ENCODE measurements around the gene KANK3. TPM values are rescaled to one million over a fixed set of nuclear protein-coding genes. Genes with fewer than 3 reads are reported as not detected.

Gene KANK3
- polyA plus RNA-seq, 3 donors: 0.15 TPM; not detected in 2

DNA sequence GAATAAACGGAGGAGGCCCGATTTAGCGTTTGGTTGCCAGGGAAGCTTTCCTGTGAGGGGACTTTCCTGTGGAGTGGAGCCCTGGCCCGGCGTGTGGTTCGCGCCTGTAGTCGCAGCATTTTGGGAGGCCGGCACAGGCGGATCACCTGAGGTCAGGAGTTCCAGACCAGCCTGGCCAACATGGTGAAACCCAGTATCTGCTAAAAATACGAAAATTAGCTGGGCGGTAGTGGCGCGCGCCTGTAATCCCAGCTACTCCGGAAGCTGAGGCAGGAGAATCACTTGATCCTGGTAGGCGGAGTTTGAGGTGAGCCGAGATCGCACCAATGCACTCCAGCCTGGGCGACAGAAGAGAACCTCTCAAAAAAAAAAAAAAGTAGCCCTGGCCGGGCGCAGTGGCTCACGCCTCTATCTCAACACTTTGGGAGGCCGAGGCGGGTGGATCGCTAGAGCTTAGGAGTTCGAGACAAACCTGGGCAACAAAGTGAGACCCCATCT is 6.9 kb downstream of the KANK3 start:
- Histone ChIP-seq H3K36me3 (replicated peaks in 1 of 2; ENCODE audit: control insufficient read depth in 1 of 2, insufficient read depth in 2 of 2, low read length in 2 of 2) (no peaks in the 10 kb centered on the region), H3K4me1 (ENCODE audit: control insufficient read depth in 1 of 2, insufficient read depth in 2 of 2, low read length in 2 of 2) (peaks cover 0 to 12% of the 10 kb centered on the region in 2 donors), H2AFZ (ENCODE audit: insufficient read depth, low read depth, low read length, poor library complexity, severe bottlenecking) (peak overlapping the region; percentile 21), H4K20me1 (ENCODE audit: insufficient read depth, low read length) (no peaks in the 10 kb centered on the region), H3K9ac (ENCODE audit: insufficient read depth, low read length, poor library complexity, severe bottlenecking) (no peak overlapping the region), H3K79me2 (ENCODE audit: insufficient read depth, low read length) (no peaks in the 10 kb centered on the region), H3K27me3 (ENCODE audit: control insufficient read depth in 2 of 2, insufficient read depth in 2 of 2, low read length in 2 of 2) (peaks cover 32 to 58% of the 10 kb centered on the region in 2 donors), H3K9me3 (replicated peaks in 1 of 2; ENCODE audit: control insufficient read depth in 1 of 2, insufficient read depth in 1 of 2, low read length in 2 of 2) (peaks cover 0 to 9% of the 10 kb centered on the region in 2 donors), H3K4me3 (replicated peaks in 1 of 3; ENCODE audit: low read depth in 2 of 3, low read length in 3 of 3) (no peak overlapping the region), H3K4me2 (replicated peaks; ENCODE audit: extremely low read depth, low read length, poor library complexity, severe bottlenecking) (no peak overlapping the region), H3K27ac (ENCODE audit: low read depth in 1 of 2, low read length in 2 of 2) (no peak overlapping the region)
- Mint-ChIP-seq H3K4me1 (peaks cover 6% of the 10 kb centered on the region), H3K36me3 (no peaks in the 10 kb centered on the region), H3K9me3 (peaks cover 0 to 10% (median 2%) of the 10 kb centered on the region in 7 donors), H3K4me3 (peak overlapping the region in 1 of 2 donors; percentile 67), H3K27ac (no peak overlapping the region), H3K27me3 (ENCODE audit: low read depth in 3 of 3) (peaks cover 72 to 85% (median 80%) of the 10 kb centered on the region in 3 donors)
- 38% methylated on average over 18 of the region's 27 CpGs for WGBS (ENCODE audit: insufficient coverage)
- DNase-seq: no peak
- intact Hi-C loops (cut with micrococcal nuclease): no loop called here
- TF ChIP-seq, protein P1, sequence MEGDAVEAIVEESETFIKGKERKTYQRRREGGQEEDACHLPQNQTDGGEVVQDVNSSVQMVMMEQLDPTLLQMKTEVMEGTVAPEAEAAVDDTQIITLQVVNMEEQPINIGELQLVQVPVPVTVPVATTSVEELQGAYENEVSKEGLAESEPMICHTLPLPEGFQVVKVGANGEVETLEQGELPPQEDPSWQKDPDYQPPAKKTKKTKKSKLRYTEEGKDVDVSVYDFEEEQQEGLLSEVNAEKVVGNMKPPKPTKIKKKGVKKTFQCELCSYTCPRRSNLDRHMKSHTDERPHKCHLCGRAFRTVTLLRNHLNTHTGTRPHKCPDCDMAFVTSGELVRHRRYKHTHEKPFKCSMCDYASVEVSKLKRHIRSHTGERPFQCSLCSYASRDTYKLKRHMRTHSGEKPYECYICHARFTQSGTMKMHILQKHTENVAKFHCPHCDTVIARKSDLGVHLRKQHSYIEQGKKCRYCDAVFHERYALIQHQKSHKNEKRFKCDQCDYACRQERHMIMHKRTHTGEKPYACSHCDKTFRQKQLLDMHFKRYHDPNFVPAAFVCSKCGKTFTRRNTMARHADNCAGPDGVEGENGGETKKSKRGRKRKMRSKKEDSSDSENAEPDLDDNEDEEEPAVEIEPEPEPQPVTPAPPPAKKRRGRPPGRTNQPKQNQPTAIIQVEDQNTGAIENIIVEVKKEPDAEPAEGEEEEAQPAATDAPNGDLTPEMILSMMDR (IDR thresholded peaks at IDR 0.05): no peak

GRCh38 chr19:8335343-8336071 is 7.6 kb downstream of the KANK3 start:
- peak overlapping the region in 1 of 2 donors; percentile 67 for H3K4me3 Mint-ChIP-seq
- H3K79me2 ChIP-seq (ENCODE audit: insufficient read depth, low read length): no peaks in the 10 kb centered on the region
- peaks cover 4% of the 10 kb centered on the region for H3K4me1 Mint-ChIP-seq
- no peaks in the 10 kb centered on the region for H3K36me3 Mint-ChIP-seq
- H3K27me3 Mint-ChIP-seq (ENCODE audit: low read depth in 3 of 3): peaks cover 70 to 82% (median 76%) of the 10 kb centered on the region in 3 donors
- no peak overlapping the region for H3K27ac Mint-ChIP-seq
- DNase-seq: no peak
- H3K27me3 ChIP-seq (ENCODE audit: control insufficient read depth in 2 of 2, insufficient read depth in 2 of 2, low read length in 2 of 2): peaks cover 27 to 52% of the 10 kb centered on the region in 2 donors
- WGBS (ENCODE audit: insufficient coverage): 3% methylated on average over 75 of the region's 79 CpGs
- H3K27ac ChIP-seq (ENCODE audit: low read depth in 1 of 2, low read length in 2 of 2): no peak overlapping the region
- H4K20me1 ChIP-seq (ENCODE audit: insufficient read depth, low read length): no peaks in the 10 kb centered on the region
- H2AFZ ChIP-seq (ENCODE audit: insufficient read depth, low read depth, low read length, poor library complexity, severe bottlenecking): peak overlapping the region; percentile 21
- intact Hi-C loops (cut with micrococcal nuclease): no loop called here
- H3K4me3 ChIP-seq (replicated peaks in 1 of 3; ENCODE audit: low read depth in 2 of 3, low read length in 3 of 3): no peak overlapping the region
- peaks cover 0 to 12% of the 10 kb centered on the region in 2 donors for H3K4me1 ChIP-seq (ENCODE audit: control insufficient read depth in 1 of 2, insufficient read depth in 2 of 2, low read length in 2 of 2)
- peaks cover 0 to 10% (median 2%) of the 10 kb centered on the region in 7 donors for H3K9me3 Mint-ChIP-seq
- TF ChIP-seq, protein P1 (IDR thresholded peaks at IDR 0.05): no peak
- peak overlapping the region; percentile 36 for H3K4me2 ChIP-seq (replicated peaks; ENCODE audit: extremely low read depth, low read length, poor library complexity, severe bottlenecking)
- no peaks in the 10 kb centered on the region for H3K36me3 ChIP-seq (replicated peaks in 1 of 2; ENCODE audit: control insufficient read depth in 1 of 2, insufficient read depth in 2 of 2, low read length in 2 of 2)
- H3K9me3 ChIP-seq (replicated peaks in 1 of 2; ENCODE audit: control insufficient read depth in 1 of 2, insufficient read depth in 1 of 2, low read length in 2 of 2): peaks cover 0 to 9% of the 10 kb centered on the region in 2 donors
- no peak overlapping the region for H3K9ac ChIP-seq (ENCODE audit: insufficient read depth, low read length, poor library complexity, severe bottlenecking)

Data from CD14-positive monocyte (primary cell).